Smooth muscle cell (in vitro differentiated cells): Measurements from ENCODE around the gene ARRDC5. TPM values are rescaled to one million over a fixed set of nuclear protein-coding genes. Genes with fewer than 3 reads are reported as not detected.

ENCODE experiments used
- DNase-seq: peaks from one replicate; lab custom pipeline; 2025; ENCODE audit not compliant: unreplicated experiment; lab: John Stamatoyannopoulos, UW
- H2AFZ ChIP-seq: fragments of 200-600 bp; sonication (generic); 2 replicates; pipeline ENCODE4 v1.6.0; 2016; ENCODE audit warnings: antibody characterized with exemption, low read depth, mild to moderate bottlenecking
- H3F3A ChIP-seq: fragments of 200-600 bp; sonication (generic); 2 replicates; pipeline ENCODE4 v1.6.0; 2017; ENCODE audit warnings: antibody characterized with exemption, low read depth
- H3K27ac ChIP-seq: fragments of 200-600 bp; sonication (generic); 2 replicates; pipeline ENCODE4 v1.5.1; 2016; ENCODE audit warnings: low read depth, mild to moderate bottlenecking
- H3K27me3 ChIP-seq: fragments of 200-600 bp; sonication (generic); 2 replicates; pipeline ENCODE4 v1.6.1; 2016; ENCODE audit warnings: low read depth, mild to moderate bottlenecking
- H3K36me3 ChIP-seq: fragments of 200-600 bp; sonication (generic); 2 replicates; pipeline ENCODE4 v1.5.1; 2016; ENCODE audit warnings: low read depth
- H3K4me1 ChIP-seq: fragments of 200-600 bp; sonication (generic); 2 replicates; pipeline ENCODE4 v1.5.1; 2016; ENCODE audit warnings: low read depth
- H3K4me2 ChIP-seq: fragments of 200-600 bp; sonication (generic); 2 replicates; pipeline ENCODE4 v1.6.0; 2016; ENCODE audit warnings: mild to moderate bottlenecking
- H3K4me3 ChIP-seq: fragments of 200-600 bp; sonication (generic); 2 replicates; pipeline ENCODE4 v1.5.1; 2016; ENCODE audit warnings: mild to moderate bottlenecking
- H3K79me2 ChIP-seq: fragments of 200-600 bp; sonication (generic); 2 replicates; pipeline ENCODE4 v1.6.0; 2016; ENCODE audit warnings: low read depth, mild to moderate bottlenecking
- H3K9ac ChIP-seq: fragments of 200-600 bp; sonication (generic); 2 replicates; pipeline ENCODE4 v1.6.0; 2016; ENCODE audit warnings: low read depth
- H3K9me3 ChIP-seq: fragments of 200-600 bp; sonication (generic); replicated peaks from 2 replicates; pipeline ENCODE4 v1.5.1; 2016; ENCODE audit warnings: low read depth
- H4K20me1 ChIP-seq: fragments of 200-600 bp; sonication (generic); 2 replicates; pipeline ENCODE4 v1.6.0; 2016; ENCODE audit warnings: low read depth
- CTCF ChIP-seq: fragments of 200-600 bp; sonication (generic); IDR thresholded peaks from 2 replicates; pipeline ENCODE4 v1.5.1; 2017; ENCODE audit warnings: borderline replicate concordance, mild to moderate bottlenecking, antibody characterized with exemption; ENCODE audit not compliant: insufficient read depth, poor library complexity, severe bottlenecking
- whole genome bisulfite sequencing: methylation state at CpG from one replicate; pipeline ENCODE4 v1.1.7; 2016; ENCODE audit warnings: low lambda C conversion rate; 5-methylcytosine and 5-hydroxymethylcytosine counted together
- polyA plus RNA-seq: library from polyadenylated mRNA; unstranded; fragments of >200 nt; fragmentation: Nextera tagmentation; extraction: Ambion mirVana; gene quantifications from 2 replicates; pipeline ENCODE4 v1.2.1, GENCODE V29; 2016
- total RNA-seq: library from RNA; depleted of rRNA; stranded (reverse); fragments of >200 nt; gene quantifications from 2 replicates; pipeline ENCODE4 v1.2.3, GENCODE V29; 2014

ARRDC5 gene
- total and polyA plus RNA-seq, 2 experiments from 2014 or later: not detected

- TF ChIP-seq CTCF: no peak
- Histone ChIP-seq H3F3A (peaks cover 13% of the 10 kb centered on the region), H3K4me2 (no peak overlapping the region), H3K27ac (peak overlapping the region; percentile 94), H3K36me3 (no peaks in the 10 kb centered on the region), H3K27me3 (no peaks in the 10 kb centered on the region), H4K20me1 (no peaks in the 10 kb centered on the region), H2AFZ (no peak overlapping the region), H3K4me3 (no peak overlapping the region), H3K4me1 (peaks cover 7% of the 10 kb centered on the region), H3K79me2 (peaks cover 58% of the 10 kb centered on the region), H3K9me3 (no peaks in the 10 kb centered on the region), H3K9ac (peak overlapping the region; percentile 63)
- 97% methylated on average over 40 of the region's 41 CpGs for WGBS
- DNase-seq: no peak
These were observed 13.8 kb upstream of the ARRDC5 start for GRCh38 chr19:4916292-4917082.

- Histone ChIP-seq H2AFZ (no peak overlapping the region), H3K4me3 (no peak overlapping the region), H3K9ac (peak overlapping the region; percentile 63), H3K36me3 (no peaks in the 10 kb centered on the region), H3K4me1 (peaks cover 19% of the 10 kb centered on the region), H4K20me1 (no peaks in the 10 kb centered on the region), H3K4me2 (peak overlapping the region; percentile 53), H3K9me3 (no peaks in the 10 kb centered on the region), H3K27me3 (no peaks in the 10 kb centered on the region), H3K27ac (peak overlapping the region; percentile 94), H3K79me2 (peaks cover 47% of the 10 kb centered on the region), H3F3A (peaks cover 19% of the 10 kb centered on the region)
- 40% methylated on average over 23 of the region's 23 CpGs for whole genome bisulfite sequencing
- DNase-seq: peak; percentile 27
- no peak for TF ChIP-seq CTCF
These were observed 12.2 kb upstream of the ARRDC5 start for GRCh38 chr19:4914736-4915501.

GRCh38 chr19:4913996-4914735 lies 11.5 kb upstream of the ARRDC5 start:
- H3F3A ChIP-seq: peaks cover 19% of the 10 kb centered on the region
- TF ChIP-seq CTCF: no peak
- H3K9ac ChIP-seq: no peak overlapping the region
- no peaks in the 10 kb centered on the region for H3K27me3 ChIP-seq
- H3K4me1 ChIP-seq: peaks cover 19% of the 10 kb centered on the region
- no peaks in the 10 kb centered on the region for H3K36me3 ChIP-seq
- peak overlapping the region; percentile 50 for H3K4me2 ChIP-seq
- DNase-seq: no peak
- no peak overlapping the region for H3K4me3 ChIP-seq
- WGBS: 84% methylated on average over 24 of the region's 24 CpGs
- peaks cover 40% of the 10 kb centered on the region for H3K79me2 ChIP-seq
- no peaks in the 10 kb centered on the region for H4K20me1 ChIP-seq
- no peak overlapping the region for H2AFZ ChIP-seq
- no peaks in the 10 kb centered on the region for H3K9me3 ChIP-seq
- H3K27ac ChIP-seq: peak overlapping the region; percentile 94
